GM19328 (cell line): Measurements from ENCODE around the gene MCMBP.

Experiments used
- ATAC-seq: cut with Tn5 transposase; IDR thresholded peaks from one replicate; pipeline ENCODE4 v1.9.1; 2021; ENCODE audit warnings: mild to moderate bottlenecking, moderate library complexity; ENCODE audit not compliant: unreplicated experiment

Gene MCMBP

DNA sequence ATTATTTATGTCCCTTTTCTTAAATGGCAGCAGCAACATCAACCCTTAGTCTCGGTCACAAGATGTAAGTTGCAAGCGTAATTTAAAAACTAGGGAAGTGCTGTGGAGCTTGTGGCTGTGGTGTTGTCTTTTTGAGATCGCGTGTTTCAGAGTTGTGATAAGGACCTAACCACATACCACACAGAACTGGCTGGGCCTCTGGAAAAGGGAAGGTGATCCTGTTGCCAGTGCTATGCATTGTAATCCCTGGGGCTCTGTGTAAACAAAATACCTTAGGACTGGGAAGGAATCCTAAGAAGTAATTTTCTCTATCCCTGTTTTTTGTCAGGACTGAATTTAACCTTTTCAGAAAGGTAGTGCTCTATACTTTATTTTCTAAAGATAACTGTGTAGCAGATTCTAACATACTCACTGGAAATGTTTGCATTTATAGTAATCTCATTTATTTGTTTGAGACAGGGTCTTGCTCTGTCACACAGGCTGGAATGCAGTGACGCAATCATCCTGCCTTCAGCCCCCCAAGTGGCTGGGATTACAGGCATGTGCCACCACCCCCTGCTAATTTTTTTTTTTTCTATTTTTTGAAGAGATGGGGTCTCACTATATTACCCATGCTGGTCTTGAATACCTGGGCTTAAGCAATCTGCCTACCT lies 86.4 kb downstream of the MCMBP start:
- ATAC-seq: no peak

DNA sequence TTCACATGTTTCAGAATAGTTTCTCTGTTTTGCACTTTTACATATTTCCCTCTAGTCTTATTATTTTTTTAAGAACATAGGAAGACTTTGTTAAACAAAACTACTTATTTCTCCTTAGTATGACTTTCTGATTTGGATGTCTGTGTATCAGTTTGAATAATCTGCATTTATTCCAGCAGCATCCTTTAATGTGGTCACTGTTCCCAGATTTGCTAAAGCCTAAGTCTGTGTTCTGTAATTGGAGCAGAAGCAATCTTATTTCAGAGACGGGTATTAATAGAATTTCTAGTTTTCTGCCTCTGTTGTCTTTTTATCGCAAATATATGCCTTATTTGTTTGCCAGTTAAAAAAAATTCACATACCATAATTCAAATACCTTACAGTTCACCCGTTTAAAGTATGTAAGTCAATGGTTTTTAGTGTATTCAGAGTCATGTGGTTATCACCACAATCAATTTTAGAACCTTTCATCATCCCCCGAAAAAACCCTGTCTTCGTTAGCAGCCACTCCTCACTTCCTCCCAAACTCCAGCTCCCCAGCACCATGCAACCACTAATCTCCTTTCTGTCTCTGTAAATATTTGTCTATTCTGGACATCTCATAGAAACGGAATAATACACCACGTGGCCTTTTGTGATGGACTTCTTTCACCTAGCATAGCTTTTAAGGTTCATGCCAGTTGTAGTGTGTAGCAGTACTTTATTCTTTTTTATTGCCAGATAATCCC lies 88.1 kb downstream of the MCMBP start:
- ATAC-seq: no peak

GRCh38 chr10:119783665-119784027 lies 89.0 kb downstream of the MCMBP start:
- no peak for ATAC-seq

GRCh38 chr10:119782981-119783664 lies 89.5 kb downstream of the MCMBP start:
- no peak for ATAC-seq

GRCh38 chr10:119781498-119781897 lies 91.1 kb downstream of the MCMBP start:
- no peak for ATAC-seq

DNA sequence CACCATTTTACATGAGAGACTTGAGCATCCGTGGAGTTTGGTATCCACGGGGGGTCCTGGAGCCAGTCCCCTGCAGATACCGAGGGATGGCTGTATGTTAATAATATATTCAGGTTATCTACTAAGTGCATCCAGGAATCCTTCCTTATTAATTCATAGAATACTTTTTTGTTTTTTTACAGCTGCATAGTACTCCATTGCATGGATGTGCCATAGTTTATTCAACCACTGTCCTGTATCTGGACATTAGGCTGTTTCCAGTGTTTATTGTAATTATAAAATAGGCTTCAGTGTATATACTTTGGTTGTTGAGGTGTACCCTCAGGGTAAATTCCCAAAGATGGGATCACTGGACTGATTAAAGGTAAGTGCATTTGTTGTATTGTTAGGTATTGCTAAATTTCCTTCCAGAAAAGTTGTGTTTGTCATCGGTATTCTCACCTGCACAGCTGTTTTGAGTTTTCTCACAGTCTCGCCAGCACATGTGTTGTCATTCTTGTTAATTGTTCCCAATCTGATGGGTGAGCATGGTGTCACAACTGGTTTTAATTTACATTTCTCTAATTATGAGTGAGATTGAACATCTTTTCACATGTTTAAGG lies 91.7 kb downstream of the MCMBP start:
- no peak for ATAC-seq
